Naive B cell (primary cell): Measurements from ENCODE around the gene C6orf52. TPM values are rescaled to one million over a fixed set of nuclear protein-coding genes. Genes with fewer than 3 reads are reported as not detected.
"Not testable (repeated sequence)": the region's sequence is repeated elsewhere in the genome, so short reads cannot be mapped to it uniquely, and the experiment has no call there.

ENCODE experiments used
- ATAC-seq, 2 donors: fragments of 150-1000 bp; cut with Tn5 transposase; 2 replicates each; pipeline ENCODE4 v1.10.0; 2021; ENCODE audit warnings: low read depth in 2 of 2, mild to moderate bottlenecking in 2 of 2, moderate library complexity in 2 of 2
- DNase-seq: peaks from one replicate; pipeline ENCODE4 v3.0.0; 2022
- H3K27ac Mint-ChIP-seq, 6 donors: one replicate each; pipeline ENCODE4 v1.8.0; 2020 to 2022; ENCODE audit warnings: mild to moderate bottlenecking in 6 of 6, mixed read lengths in 6 of 6, moderate library complexity in 5 of 6, inconsistent platforms in 2 of 6
- H3K27me3 Mint-ChIP-seq, 3 donors: one replicate each; pipeline ENCODE4 v1.8.0; 2021 to 2022; ENCODE audit warnings: mixed read lengths in 3 of 3, mild to moderate bottlenecking in 1 of 3
- H3K36me3 Mint-ChIP-seq, 2 donors: one replicate each; pipeline ENCODE4 v1.8.0; 2020 to 2022; ENCODE audit warnings: mixed read lengths in 2 of 2, inconsistent platforms in 1 of 2, mild to moderate bottlenecking in 1 of 2
- H3K4me1 Mint-ChIP-seq, 3 donors: one replicate each; pipeline ENCODE4 v1.8.0; 2020 to 2022; ENCODE audit warnings: mixed read lengths in 3 of 3, inconsistent platforms in 1 of 3, mild to moderate bottlenecking in 1 of 3, moderate library complexity in 1 of 3
- H3K4me3 Mint-ChIP-seq, 8 donors: one replicate each; pipeline ENCODE4 v1.8.0; 2020 to 2022; ENCODE audit warnings: mild to moderate bottlenecking in 8 of 8, mixed read lengths in 8 of 8, moderate library complexity in 8 of 8, inconsistent platforms in 2 of 8
- H3K9me3 Mint-ChIP-seq, 7 donors: one replicate each; pipeline ENCODE4 v1.8.0; 2020 to 2022; ENCODE audit warnings: mixed read lengths in 7 of 7, mild to moderate bottlenecking in 5 of 7, inconsistent platforms in 2 of 7, moderate library complexity in 1 of 7
- polyA plus RNA-seq, 6 donors: library from polyadenylated mRNA; unstranded; fragments of 300-500 nt; fragmentation: Illumina TruSeq; gene quantifications; one replicate each; pipeline ENCODE4 v1.2.3, GENCODE V29; 2021; ENCODE audit warnings: low read depth in 6 of 6

C6orf52 gene
- 1 to 10 TPM in 2 of 6 donors, under 1 TPM in 1, not detected in 3; 0.96 to 1.6 (median 1.1) TPM for polyA plus RNA-seq

GRCh38 chr6:10694302-10695085, at the start of gene C6orf52, which contains the start of gene PAK1IP1:
Gene C6orf52 (minus strand): TSS chr6:10694616. CDS start chr6:10687550, 7,066 bp downstream.
Gene PAK1IP1 (plus strand): TSS chr6:10694972. CDS start chr6:10694986, 14 bp downstream.
- Mint-ChIP-seq H3K9me3 (peaks cover 0 to 4% (median 0%) of the 10 kb centered on the region in 7 donors), H3K27ac (peak within 1 kb of the TSS; percentile 100), H3K4me1 (peaks cover 28 to 52% (median 31%) of the 10 kb centered on the region in 3 donors), H3K27me3 (no peaks in the 10 kb centered on the region), H3K4me3 (peak within 1 kb of the TSS; percentile 88 to 100 (median 97)), H3K36me3 (peaks cover 0 to 11% of the 10 kb centered on the region in 2 donors)
- ATAC-seq: peak; percentile 90 to 91
- DNase-seq: peak; percentile 96

- ATAC-seq (no peak), DNase-seq (no peak)
- peaks cover 0 to 3% of the 10 kb centered on the region in 2 donors for H3K36me3 Mint-ChIP-seq
- H3K9me3 Mint-ChIP-seq: no peaks in the 10 kb centered on the region
- peaks cover 10 to 18% (median 16%) of the 10 kb centered on the region in 3 donors for H3K4me1 Mint-ChIP-seq
- no peak overlapping the region for H3K27ac Mint-ChIP-seq
- H3K4me3 Mint-ChIP-seq: peak overlapping the region in 1 of 8 donors; percentile 51
- no peaks in the 10 kb centered on the region for H3K27me3 Mint-ChIP-seq
These were observed 49.1 kb upstream of the C6orf52 start for GRCh38 chr6:10743515-10743914.

- Mint-ChIP-seq H3K4me1 (peaks cover 5 to 6% (median 6%) of the 10 kb centered on the region in 3 donors), H3K4me3 (peak overlapping the region in 1 of 8 donors; percentile 42), H3K27ac (no peak overlapping the region), H3K9me3 (no peaks in the 10 kb centered on the region), H3K27me3 (no peaks in the 10 kb centered on the region), H3K36me3 (peaks cover 0 to 3% of the 10 kb centered on the region in 2 donors)
- DNase-seq (no peak), ATAC-seq (no peak)
These were observed 47.8 kb upstream of the C6orf52 start for GRCh38 chr6:10742251-10742650.

GRCh38 chr6:10741643-10742042, 47.2 kb upstream of the C6orf52 start:
- ATAC-seq, H3K9me3 Mint-ChIP-seq, H3K4me3 Mint-ChIP-seq, H3K36me3 Mint-ChIP-seq, DNase-seq, H3K4me1 Mint-ChIP-seq, H3K27ac Mint-ChIP-seq, H3K27me3 Mint-ChIP-seq: not testable (repeated sequence)

- Mint-ChIP-seq H3K4me1 (no peaks in the 10 kb centered on the region), H3K27ac (no peak overlapping the region), H3K27me3 (no peaks in the 10 kb centered on the region), H3K4me3 (no peak overlapping the region), H3K36me3 (peaks cover 0 to 3% of the 10 kb centered on the region in 2 donors), H3K9me3 (no peaks in the 10 kb centered on the region)
- DNase-seq (no peak), ATAC-seq (no peak)
These were observed 45.6 kb upstream of the C6orf52 start for GRCh38 chr6:10740061-10740460.

GRCh38 chr6:10736731-10737130, 42.3 kb upstream of the C6orf52 start:
- Mint-ChIP-seq H3K36me3 (no peaks in the 10 kb centered on the region), H3K4me3 (no peak overlapping the region), H3K27ac (no peak overlapping the region), H3K27me3 (no peaks in the 10 kb centered on the region), H3K9me3 (no peaks in the 10 kb centered on the region), H3K4me1 (no peaks in the 10 kb centered on the region)
- no peak for ATAC-seq
- no peak for DNase-seq

GRCh38 chr6:10733863-10734262, 39.4 kb upstream of the C6orf52 start:
- H3K27me3 Mint-ChIP-seq: no peaks in the 10 kb centered on the region
- no peaks in the 10 kb centered on the region for H3K4me1 Mint-ChIP-seq
- H3K36me3 Mint-ChIP-seq: no peaks in the 10 kb centered on the region
- ATAC-seq (no peak), DNase-seq (no peak)
- H3K4me3 Mint-ChIP-seq: no peak overlapping the region
- no peaks in the 10 kb centered on the region for H3K9me3 Mint-ChIP-seq
- no peak overlapping the region for H3K27ac Mint-ChIP-seq

- no peak overlapping the region for H3K4me3 Mint-ChIP-seq
- no peaks in the 10 kb centered on the region for H3K27me3 Mint-ChIP-seq
- DNase-seq (no peak), ATAC-seq (no peak)
- H3K27ac Mint-ChIP-seq: no peak overlapping the region
- peaks cover 0 to 2% of the 10 kb centered on the region in 2 donors for H3K36me3 Mint-ChIP-seq
- peaks cover 0 to under 1% (median 0%) of the 10 kb centered on the region in 3 donors for H3K4me1 Mint-ChIP-seq
- H3K9me3 Mint-ChIP-seq: no peaks in the 10 kb centered on the region
These were observed 38.8 kb upstream of the C6orf52 start for GRCh38 chr6:10733151-10733715.

GRCh38 chr6:10730254-10730653, 35.8 kb upstream of the C6orf52 start:
- no peak for ATAC-seq
- H3K36me3 Mint-ChIP-seq: peaks cover 7% of the 10 kb centered on the region in 2 donors
- peaks cover 15 to 21% (median 16%) of the 10 kb centered on the region in 3 donors for H3K4me1 Mint-ChIP-seq
- no peak overlapping the region for H3K4me3 Mint-ChIP-seq
- H3K27ac Mint-ChIP-seq: peak overlapping the region in 1 of 6 donors; percentile 5
- no peaks in the 10 kb centered on the region for H3K9me3 Mint-ChIP-seq
- no peaks in the 10 kb centered on the region for H3K27me3 Mint-ChIP-seq
- DNase-seq: no peak

- Mint-ChIP-seq H3K9me3 (no peaks in the 10 kb centered on the region), H3K27me3 (no peaks in the 10 kb centered on the region), H3K4me3 (peak overlapping the region in 3 of 8 donors; percentile 61 to 95 (median 72)), H3K4me1 (peaks cover 28 to 59% (median 56%) of the 10 kb centered on the region in 3 donors), H3K27ac (no peak overlapping the region), H3K36me3 (peaks cover 7% of the 10 kb centered on the region in 2 donors)
- ATAC-seq: no peak
- no peak for DNase-seq
These were observed 31.3 kb upstream of the C6orf52 start for GRCh38 chr6:10725716-10726115.

GRCh38 chr6:10725044-10725443, 30.6 kb upstream of the C6orf52 start:
- H3K4me3 Mint-ChIP-seq: peak overlapping the region in 4 of 8 donors; percentile 35 to 95 (median 68)
- no peaks in the 10 kb centered on the region for H3K9me3 Mint-ChIP-seq
- H3K27ac Mint-ChIP-seq: peak overlapping the region in 2 of 6 donors; percentile 52 to 65
- no peaks in the 10 kb centered on the region for H3K27me3 Mint-ChIP-seq
- H3K36me3 Mint-ChIP-seq: peaks cover 7% of the 10 kb centered on the region in 2 donors
- ATAC-seq (no peak), DNase-seq (no peak)
- peaks cover 28 to 59% (median 57%) of the 10 kb centered on the region in 3 donors for H3K4me1 Mint-ChIP-seq

GRCh38 chr6:10723567-10723881, 29.1 kb upstream of the C6orf52 start:
- ATAC-seq (no peak), DNase-seq (no peak)
- Mint-ChIP-seq H3K27ac (peak overlapping the region in 5 of 6 donors; percentile 64 to 96 (median 90)), H3K9me3 (peaks cover 0 to 5% (median 2%) of the 10 kb centered on the region in 7 donors), H3K4me3 (peak overlapping the region; percentile 95 to 98 (median 96)), H3K36me3 (peaks cover 7% of the 10 kb centered on the region in 2 donors), H3K27me3 (no peaks in the 10 kb centered on the region), H3K4me1 (peaks cover 28 to 64% (median 59%) of the 10 kb centered on the region in 3 donors)

GRCh38 chr6:10722820-10723566, 28.6 kb upstream of the C6orf52 start, which contains the start of gene TMEM14C:
Gene TMEM14C (plus strand): TSS chr6:10723070. CDS start chr6:10724614, 1,544 bp downstream.
- Mint-ChIP-seq H3K27me3 (no peaks in the 10 kb centered on the region), H3K4me1 (peaks cover 26 to 61% (median 57%) of the 10 kb centered on the region in 3 donors), H3K36me3 (peaks cover 2 to 7% of the 10 kb centered on the region in 2 donors), H3K27ac (peak within 1 kb of the TSS; percentile 64 to 96 (median 92)), H3K9me3 (peaks cover 0 to 7% (median 4%) of the 10 kb centered on the region in 7 donors), H3K4me3 (peak within 1 kb of the TSS; percentile 95 to 98 (median 96))
- ATAC-seq (peak; percentile 84 to 86), DNase-seq (peak; percentile 75)
